Glutamatergic neuron (in vitro differentiated cells): Measurements from ENCODE around the gene TRIM23. TPM values are rescaled to one million over a fixed set of nuclear protein-coding genes. Genes with fewer than 3 reads are reported as not detected.
"Not testable (repeated sequence)": the region's sequence is repeated elsewhere in the genome, so short reads cannot be mapped to it uniquely, and the experiment has no call there.

ENCODE experiments used
- DNase-seq: peaks from one replicate; pipeline ENCODE4 v3.0.0; 2022
- H3K27ac Mint-ChIP-seq: one replicate; pipeline ENCODE4 v1.8.0; 2020; ENCODE audit warnings: mild to moderate bottlenecking, mixed read lengths, inconsistent platforms; ENCODE audit not compliant: unreplicated experiment
- H3K27me3 Mint-ChIP-seq: one replicate; pipeline ENCODE4 v1.8.0; 2020; ENCODE audit warnings: mild to moderate bottlenecking, moderate library complexity, mixed read lengths, inconsistent platforms; ENCODE audit not compliant: unreplicated experiment
- H3K36me3 Mint-ChIP-seq: one replicate; pipeline ENCODE4 v1.8.0; 2020; ENCODE audit warnings: mild to moderate bottlenecking, mixed read lengths, inconsistent platforms; ENCODE audit not compliant: unreplicated experiment
- H3K4me1 Mint-ChIP-seq: one replicate; pipeline ENCODE4 v1.8.0; 2020; ENCODE audit warnings: mild to moderate bottlenecking, low read depth, mixed read lengths, inconsistent platforms; ENCODE audit not compliant: unreplicated experiment
- H3K4me3 Mint-ChIP-seq: one replicate; pipeline ENCODE4 v1.8.0; 2020; ENCODE audit warnings: mild to moderate bottlenecking, mixed read lengths, inconsistent platforms; ENCODE audit not compliant: unreplicated experiment
- H3K9me3 Mint-ChIP-seq: one replicate; pipeline ENCODE4 v1.8.0; 2020; ENCODE audit warnings: mild to moderate bottlenecking, moderate library complexity, mixed read lengths, inconsistent platforms; ENCODE audit not compliant: unreplicated experiment
- CTCF ChIP-seq: fragments of 200-600 bp; sonication (generic); IDR thresholded peaks from one replicate; pipeline ENCODE4 v1.5.0; 2021; ENCODE audit not compliant: partially characterized antibody, unreplicated experiment
- total RNA-seq: library from RNA; stranded (reverse); fragmentation: NEBNext Ultra II Directional; extraction: Animal tissue kit (Norgen Biotek cat#: 25700); gene quantifications from one replicate; pipeline ENCODE4 v1.2.1, GENCODE V29; 2021; ENCODE audit not compliant: unreplicated experiment

TRIM23 gene
- total RNA-seq, 1 donor from 2014 or later: 17.6 TPM

DNA sequence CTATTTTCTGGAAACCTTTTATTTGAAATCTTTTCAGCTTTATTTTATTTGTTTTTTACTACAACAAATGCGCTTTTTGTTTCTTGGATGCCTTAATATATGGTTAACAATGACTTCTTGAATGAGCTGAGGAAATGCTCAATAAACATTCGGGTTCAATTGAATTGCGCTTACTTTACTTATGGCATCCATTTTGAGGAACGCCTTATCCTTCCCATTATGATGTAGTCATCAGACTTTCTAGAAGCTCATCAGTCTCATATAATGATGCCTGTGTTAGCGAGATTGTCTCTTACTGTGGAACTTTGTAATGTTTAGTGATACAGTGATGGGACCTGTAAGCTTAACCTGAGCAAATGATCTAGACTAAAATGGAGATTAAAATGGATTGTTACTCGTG lies 1.6 kb upstream of the TRIM23 start:
- no peak for DNase-seq
- TF ChIP-seq CTCF: no peak
- Mint-ChIP-seq H3K27ac (peak overlapping the region; percentile 78), H3K27me3 (peaks cover 7% of the 10 kb centered on the region), H3K36me3 (no peaks in the 10 kb centered on the region), H3K4me3 (peak overlapping the region; percentile 98), H3K9me3 (peaks cover 1% of the 10 kb centered on the region), H3K4me1 (peaks cover 9% of the 10 kb centered on the region)

DNA sequence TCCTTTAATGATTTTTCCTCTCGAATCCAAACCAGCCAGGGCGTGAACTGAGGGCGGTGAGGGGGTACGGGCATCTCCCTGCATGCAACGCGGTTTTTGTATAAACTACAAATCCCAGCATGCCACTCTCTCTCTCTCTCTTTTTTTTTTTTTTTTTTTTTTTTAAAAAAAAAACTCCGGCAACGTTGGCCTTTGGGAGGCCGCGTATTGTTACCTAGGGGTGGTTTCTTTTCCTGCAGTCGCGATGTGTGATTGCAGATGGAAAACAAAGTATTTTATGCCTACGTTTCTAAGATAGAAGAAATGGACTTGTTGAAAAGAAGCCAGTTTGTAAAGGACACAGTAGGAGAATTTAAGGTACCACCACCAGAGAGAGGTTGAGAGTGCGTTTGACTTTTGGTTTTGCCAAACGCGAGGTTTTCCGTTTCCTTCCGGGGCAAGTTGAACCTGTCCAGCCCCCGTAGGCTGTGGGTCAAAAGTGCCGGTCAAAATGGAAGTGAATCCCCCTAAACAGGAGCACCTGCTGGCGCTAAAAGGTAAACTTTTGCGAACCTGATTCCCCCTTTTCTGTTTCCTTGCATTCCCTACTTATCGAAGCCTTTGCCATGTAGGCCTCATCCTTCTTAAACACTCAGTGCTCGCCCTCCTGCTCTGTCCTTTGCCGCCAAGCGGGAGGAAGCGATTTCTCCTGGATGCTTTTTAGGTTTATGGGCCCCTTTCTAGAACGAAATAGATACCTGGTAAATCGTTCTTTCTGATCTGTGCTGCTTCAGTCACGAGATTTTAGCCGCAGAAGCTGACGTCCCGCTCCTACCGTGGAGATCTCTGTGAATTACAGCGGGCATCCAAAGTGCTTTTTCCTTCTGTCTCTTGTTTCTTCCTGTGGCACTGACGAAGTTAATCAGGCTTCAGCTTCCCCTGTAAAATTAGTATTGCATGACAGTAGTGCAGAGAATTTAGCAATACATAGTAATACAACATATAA lies 730 bp upstream of the TRIM23 start, which contains the start of the genes SHLD3 and TRAPPC13:
Gene SHLD3 (plus strand): TSS at position 457 of the 985 bp plus-strand sequence. CDS start 4,561 bp downstream, outside the sequence.
Gene TRAPPC13 (plus strand): TSS at position 457 of the 985 bp plus-strand sequence. CDS start 34 bp downstream, at position 491.
- H3K36me3 Mint-ChIP-seq: no peaks in the 10 kb centered on the region
- H3K4me1 Mint-ChIP-seq: peaks cover 9% of the 10 kb centered on the region
- DNase-seq: peak; percentile 71
- peaks cover 1% of the 10 kb centered on the region for H3K9me3 Mint-ChIP-seq
- H3K27ac Mint-ChIP-seq: peak within 1 kb of the TSS; percentile 94
- peak within 1 kb of the TSS; percentile 98 for H3K4me3 Mint-ChIP-seq
- peaks cover 7% of the 10 kb centered on the region for H3K27me3 Mint-ChIP-seq
- TF ChIP-seq CTCF: no peak

DNA sequence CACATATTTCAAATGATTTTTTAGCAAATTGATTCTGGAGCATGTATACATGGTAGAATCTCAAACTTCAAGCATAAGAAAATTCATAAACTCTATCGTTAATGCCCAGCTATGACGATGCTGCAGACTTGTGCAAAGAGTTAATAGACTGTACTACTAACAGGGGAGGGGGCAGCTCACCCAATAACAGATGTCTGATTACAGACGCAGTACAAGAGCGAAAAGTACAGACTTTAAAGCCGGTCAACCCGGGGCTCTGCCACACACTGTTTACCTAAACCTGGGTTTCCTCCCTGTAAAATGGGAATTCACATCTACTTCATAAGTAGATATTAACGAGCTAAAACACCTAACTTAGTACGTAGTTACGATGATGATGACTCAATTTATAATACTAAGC lies 651 bp downstream of the TRIM23 start:
- Mint-ChIP-seq H3K9me3 (peaks cover 1% of the 10 kb centered on the region), H3K4me3 (peak overlapping the region; percentile 98), H3K27ac (peak overlapping the region; percentile 94), H3K4me1 (peaks cover 9% of the 10 kb centered on the region), H3K36me3 (no peaks in the 10 kb centered on the region), H3K27me3 (peaks cover 7% of the 10 kb centered on the region)
- no peak for TF ChIP-seq CTCF
- no peak for DNase-seq

DNA sequence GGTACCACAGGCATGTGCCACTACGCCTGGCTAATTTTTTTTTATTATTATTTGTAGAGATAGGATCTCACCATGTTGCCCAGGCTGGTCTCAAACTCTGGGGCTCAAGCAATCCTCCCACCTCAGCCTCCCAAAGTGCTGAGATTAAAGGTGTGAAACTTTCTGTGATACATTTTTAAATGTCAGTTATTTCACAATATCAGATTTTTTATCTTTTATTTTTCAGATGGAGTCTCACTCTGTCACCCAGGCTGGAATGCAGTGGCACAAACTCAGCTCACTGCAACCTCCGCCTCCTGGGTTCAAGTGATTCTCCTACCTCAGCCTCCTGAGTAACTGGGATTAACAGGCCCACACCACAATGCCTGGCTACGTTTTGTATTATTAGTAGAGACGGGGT lies 2.2 kb downstream of the TRIM23 start:
- DNase-seq, H3K36me3 Mint-ChIP-seq, H3K27ac Mint-ChIP-seq, H3K9me3 Mint-ChIP-seq, H3K4me1 Mint-ChIP-seq, H3K27me3 Mint-ChIP-seq, H3K4me3 Mint-ChIP-seq: not testable (repeated sequence)

DNA sequence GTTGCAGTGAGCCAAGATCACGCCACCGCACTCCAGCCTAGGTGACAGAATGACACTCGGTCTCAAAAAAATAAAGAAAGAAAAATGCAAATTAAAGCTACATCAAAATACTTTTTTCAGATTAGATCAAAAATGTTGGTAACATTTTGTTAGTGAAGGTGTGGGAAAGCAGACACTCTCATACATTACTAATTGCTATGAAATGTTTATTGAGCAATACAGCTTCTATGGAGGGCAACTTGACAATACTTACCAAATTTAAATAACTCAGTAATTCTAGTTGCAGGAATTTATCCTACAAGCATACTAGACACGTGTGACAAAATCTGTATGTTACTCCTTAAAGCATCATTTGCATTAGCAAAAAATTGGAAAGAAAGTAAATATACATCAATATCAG lies 4.1 kb downstream of the TRIM23 start:
- no peak for DNase-seq
- Mint-ChIP-seq H3K4me3 (no peak overlapping the region), H3K27ac (no peak overlapping the region), H3K9me3 (peaks cover 1% of the 10 kb centered on the region), H3K27me3 (peaks cover 7% of the 10 kb centered on the region), H3K36me3 (no peaks in the 10 kb centered on the region), H3K4me1 (peaks cover 3% of the 10 kb centered on the region)
- TF ChIP-seq CTCF: no peak
